Colonic mucosa (tissue), 4 donors: ENCODE results near the gene CACHD1. TPM values are rescaled to one million over a fixed set of nuclear protein-coding genes. Genes with fewer than 3 reads are reported as not detected.

Experiments
- DNase-seq: peaks from one replicate; pipeline ENCODE4 v3.0.0-alpha.2; 2020
- H3K27ac ChIP-seq: fragments of 200-600 bp; one replicate; pipeline ENCODE4 v1.8.0; 2021
- H3K27me3 ChIP-seq: fragments of 200-600 bp; one replicate; pipeline ENCODE4 v1.8.0; 2021
- H3K36me3 ChIP-seq: fragments of 200-600 bp; one replicate; pipeline ENCODE4 v1.8.0; 2021
- H3K4me1 ChIP-seq: fragments of 200-600 bp; one replicate; pipeline ENCODE4 v1.8.0; 2021; ENCODE audit warnings: mild to moderate bottlenecking
- H3K4me3 ChIP-seq: fragments of 200-600 bp; one replicate; pipeline ENCODE4 v1.8.0; 2021
- H3K9ac ChIP-seq, 2 donors: one replicate each; pipeline ENCODE4 v1.7.0; 2013; ENCODE audit warnings: control low read depth in 2 of 2, low read depth in 2 of 2, low read length in 2 of 2
- H3K9me3 ChIP-seq: fragments of 200-600 bp; one replicate; pipeline ENCODE4 v1.8.0; 2021
- CTCF ChIP-seq: fragments of 200-600 bp; IDR thresholded peaks from one replicate; pipeline ENCODE4 v1.8.0; 2022; ENCODE audit warnings: antibody characterized with exemption, mild to moderate bottlenecking
- intact Hi-C: fragments of 100-400 bp; cut with DNase I; formaldehyde crosslinking; loops from one replicate; pipeline ENCODE4 v1.14.1; 2022
- total RNA-seq, 2 donors: library from RNA; stranded (reverse); fragmentation: NEBNext Ultra II Directional in 1 of 2; extraction: Animal tissue kit (Norgen Biotek cat#: 25700) in 1 of 2; gene quantifications; one replicate each; pipeline ENCODE4 v1.2.1, GENCODE V29; 2021
- donor health status: healthy.
- donor health status: DM: no; HTN: no; CAD: no.
- donor health status: DM: no; HTN: no; CAD: no.

The CACHD1 gene
- total RNA-seq, 2 donors from 2014 or later: 1.5 to 2.0 TPM

DNA sequence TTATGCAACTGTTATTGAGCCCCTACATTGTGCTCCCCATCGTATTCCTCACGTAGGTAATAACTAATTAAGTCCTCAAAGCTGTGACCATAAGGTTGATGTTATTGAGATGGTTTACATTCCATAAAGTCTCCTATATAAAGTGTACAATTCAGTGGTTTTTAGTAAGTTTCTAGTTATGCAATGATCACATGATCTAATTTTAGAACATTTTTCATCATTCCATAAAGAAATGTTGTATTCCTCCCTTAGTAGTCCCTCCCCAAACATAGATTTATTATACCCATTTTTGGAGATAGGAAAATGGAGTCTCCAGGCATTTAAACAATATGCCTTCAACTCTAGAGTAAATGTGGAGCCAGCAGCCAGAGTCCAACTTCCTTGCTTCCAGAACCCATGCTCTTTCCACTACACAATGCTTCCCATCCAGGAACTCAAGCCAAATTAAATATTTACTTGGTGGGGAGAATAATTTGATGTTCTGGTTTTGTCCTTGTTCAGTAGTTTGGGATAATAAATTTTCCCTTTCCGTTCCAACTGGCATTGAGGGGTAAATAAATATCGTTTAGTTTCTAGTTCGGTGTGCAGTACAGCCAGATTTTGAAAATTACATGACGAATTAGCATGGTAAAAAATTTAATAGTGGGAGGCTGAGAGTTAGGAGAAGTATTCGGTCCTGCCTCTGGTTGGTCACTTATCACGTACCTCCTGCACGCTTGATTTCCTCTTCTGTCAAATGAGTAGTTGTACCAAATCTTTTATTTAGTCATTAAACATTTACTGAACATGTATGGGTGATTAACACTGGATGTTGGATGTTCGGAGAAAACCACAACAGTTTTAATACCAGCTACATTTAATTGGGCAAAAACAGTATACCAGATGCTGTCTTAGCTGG lies 66.3 kb downstream of the CACHD1 start:
- H3K9me3 ChIP-seq: no peaks in the 10 kb centered on the region
- H3K9ac ChIP-seq: no peak overlapping the region
- no peak for TF ChIP-seq CTCF
- DNase-seq: no peak
- H3K36me3 ChIP-seq: no peaks in the 10 kb centered on the region
- H3K27me3 ChIP-seq: no peaks in the 10 kb centered on the region
- H3K4me1 ChIP-seq: peaks cover 4% of the 10 kb centered on the region
- intact Hi-C loops: no loop called here
- H3K27ac ChIP-seq: peak overlapping the region; percentile 27
- H3K4me3 ChIP-seq: no peak overlapping the region

GRCh38 chr1:64536836-64537490 lies 67.0 kb downstream of the CACHD1 start:
- Histone ChIP-seq H3K27me3 (no peaks in the 10 kb centered on the region), H3K4me3 (no peak overlapping the region), H3K9me3 (no peaks in the 10 kb centered on the region), H3K4me1 (peaks cover 4% of the 10 kb centered on the region), H3K27ac (peak overlapping the region; percentile 27), H3K36me3 (no peaks in the 10 kb centered on the region), H3K9ac (no peak overlapping the region)
- no peak for DNase-seq
- intact Hi-C loops: no loop called here
- TF ChIP-seq CTCF: no peak

DNA sequence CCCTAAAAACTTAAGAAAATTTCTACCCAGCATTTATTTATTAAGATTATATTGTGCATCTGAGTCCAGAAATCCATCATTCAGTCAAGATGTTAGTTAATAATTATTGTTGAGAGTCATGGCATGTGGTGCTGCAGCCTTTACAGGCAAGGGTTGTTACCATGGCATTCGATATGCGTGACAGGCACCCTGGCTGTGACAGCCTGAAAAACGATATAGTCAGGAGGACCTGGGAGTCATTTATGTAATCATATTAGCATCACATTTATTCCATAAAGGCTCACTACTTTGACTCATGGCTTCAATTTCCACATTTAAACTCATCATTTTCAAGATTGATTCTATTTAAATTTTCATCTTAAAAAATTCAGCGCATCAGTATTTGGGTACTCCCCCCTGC lies 68.0 kb downstream of the CACHD1 start:
- intact Hi-C loops: no loop called here
- TF ChIP-seq CTCF: no peak
- Histone ChIP-seq H3K9me3 (no peaks in the 10 kb centered on the region), H3K4me3 (no peak overlapping the region), H3K36me3 (no peaks in the 10 kb centered on the region), H3K27ac (no peak overlapping the region), H3K9ac (no peak overlapping the region), H3K27me3 (no peaks in the 10 kb centered on the region), H3K4me1 (peaks cover 4% of the 10 kb centered on the region)
- no peak for DNase-seq

- Histone ChIP-seq H3K36me3 (no peaks in the 10 kb centered on the region), H3K27ac (no peak overlapping the region), H3K27me3 (no peaks in the 10 kb centered on the region), H3K9ac (no peak overlapping the region), H3K4me1 (peaks cover 4% of the 10 kb centered on the region), H3K9me3 (no peaks in the 10 kb centered on the region), H3K4me3 (no peak overlapping the region)
- intact Hi-C loops: no loop called here
- TF ChIP-seq CTCF: no peak
- DNase-seq: no peak
Observed at GRCh38 chr1:64538389-64538788, 68.5 kb downstream of the CACHD1 start.

DNA sequence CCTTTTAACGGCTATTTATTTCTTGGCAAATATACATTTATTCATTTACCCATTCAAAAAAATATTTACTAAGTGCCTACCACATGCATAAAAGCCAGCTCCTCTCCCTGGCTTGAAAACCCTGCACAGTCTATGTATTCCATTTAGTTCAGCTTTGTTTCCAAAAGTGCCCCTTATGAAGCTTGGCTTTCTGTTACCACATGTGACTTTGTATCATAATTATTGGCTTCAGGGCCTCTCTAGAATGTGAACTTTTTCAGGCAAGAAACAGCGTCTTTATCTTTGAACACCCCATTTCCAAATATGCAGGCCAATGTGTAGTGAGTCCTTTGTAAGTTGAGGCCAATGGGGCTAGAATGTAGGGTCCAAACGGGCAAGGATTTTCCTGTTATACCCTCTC lies 69.4 kb downstream of the CACHD1 start:
- H3K27me3 ChIP-seq: no peaks in the 10 kb centered on the region
- H3K9ac ChIP-seq: no peak overlapping the region
- no peak for TF ChIP-seq CTCF
- no peak for DNase-seq
- H3K27ac ChIP-seq: no peak overlapping the region
- peaks cover 4% of the 10 kb centered on the region for H3K4me1 ChIP-seq
- H3K9me3 ChIP-seq: no peaks in the 10 kb centered on the region
- H3K36me3 ChIP-seq: no peaks in the 10 kb centered on the region
- H3K4me3 ChIP-seq: no peak overlapping the region
- intact Hi-C loops: no loop called here
